GOT3 (cell line): ENCODE data around the gene PPID.
"Not testable (repeated sequence)": the region's sequence is repeated elsewhere in the genome, so short reads cannot be mapped to it uniquely, and the experiment has no call there.

ENCODE experiments used
- DNase-seq: peaks from one replicate; lab custom pipeline; 2025; ENCODE audit warnings: mixed read lengths; lab: John Stamatoyannopoulos, UW

Gene PPID

DNA sequence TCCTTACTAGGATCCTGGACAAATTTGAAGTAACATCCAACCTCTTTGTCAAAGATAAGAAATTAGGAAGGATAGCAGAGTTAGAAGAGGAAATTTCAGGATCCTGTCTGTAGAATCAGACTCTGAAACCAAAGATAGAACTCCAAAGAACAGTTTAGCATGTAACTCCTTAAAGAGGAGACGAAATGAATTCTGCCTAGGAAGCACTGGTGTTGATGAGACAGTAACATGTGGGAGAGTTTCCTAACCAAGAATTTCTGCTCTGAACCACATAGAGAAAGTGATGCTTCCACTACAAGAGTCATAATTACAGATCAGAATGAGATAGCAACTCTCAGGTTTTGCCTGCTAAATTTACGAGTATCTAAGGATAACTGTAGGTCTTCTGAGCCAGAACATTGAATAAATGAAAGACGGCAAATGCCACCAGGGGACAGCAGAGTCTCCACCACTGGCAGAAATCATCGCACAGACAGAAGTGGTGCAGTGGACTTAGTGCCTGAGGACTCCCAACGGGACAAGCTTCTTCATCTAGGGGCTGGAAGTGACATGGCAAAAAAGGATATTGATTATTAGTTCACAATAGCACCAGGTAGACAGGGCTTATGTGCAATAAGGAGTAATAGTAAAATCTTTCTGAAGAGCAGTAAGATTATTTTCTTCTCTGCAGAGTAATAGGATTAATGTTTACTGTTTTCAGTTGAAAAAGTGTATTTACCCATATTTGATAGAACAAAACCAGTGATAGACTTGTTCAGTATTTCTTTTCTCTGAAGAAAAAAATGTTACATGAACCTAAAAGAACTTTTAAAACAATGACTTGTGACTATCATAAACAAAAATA, 6.7 kb upstream of the PPID start:
- DNase-seq, result no peak

DNA sequence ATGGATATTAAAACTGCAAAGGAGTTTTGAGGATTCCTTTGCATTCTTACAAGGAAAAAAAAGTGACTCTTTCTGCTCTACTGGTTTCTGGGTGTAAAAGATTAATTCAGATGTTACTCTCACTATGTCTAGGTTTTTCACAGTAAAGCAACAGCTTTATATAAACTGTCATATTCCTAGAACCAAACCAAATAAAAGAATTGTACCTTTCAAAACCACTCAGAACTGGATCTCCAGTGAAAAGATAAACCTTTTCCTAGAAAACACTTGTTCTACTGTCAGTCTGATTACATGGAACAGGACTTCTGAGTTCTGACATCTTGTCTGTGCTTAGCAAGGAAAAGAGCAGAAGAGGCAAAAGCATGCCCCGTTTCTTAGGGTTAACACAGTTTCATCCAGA, 5.0 kb upstream of the PPID start:
- DNase-seq, result no peak

GRCh38 chr4:158726633-158727032, 3.4 kb upstream of the PPID start:
- no peak for DNase-seq

DNA sequence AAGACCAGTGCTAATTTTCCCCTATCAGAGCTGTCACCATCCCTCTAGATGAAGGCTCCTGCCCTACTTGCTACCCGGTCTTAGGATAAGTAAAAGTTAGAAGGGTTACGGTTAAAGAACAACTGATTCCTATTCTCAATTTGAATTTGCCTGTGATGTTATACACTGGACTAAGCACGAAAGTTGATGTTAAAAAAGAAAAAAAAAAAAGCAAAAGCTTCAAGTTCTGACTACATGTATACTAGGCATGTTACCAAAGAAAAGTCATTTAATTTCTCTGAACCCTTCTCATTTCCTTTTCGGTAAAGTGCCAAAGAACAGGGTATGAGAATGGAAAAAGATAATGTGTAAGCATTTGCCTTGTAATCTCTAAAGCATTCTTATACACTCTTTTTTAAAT, 1.4 kb upstream of the PPID start:
- no peak for DNase-seq

GRCh38 chr4:158722291-158722916, 792 bp downstream of the PPID start:
- no peak for DNase-seq

- DNase-seq, result no peak
Observed at GRCh38 chr4:158721680-158722079, 1.5 kb downstream of the PPID start.

DNA sequence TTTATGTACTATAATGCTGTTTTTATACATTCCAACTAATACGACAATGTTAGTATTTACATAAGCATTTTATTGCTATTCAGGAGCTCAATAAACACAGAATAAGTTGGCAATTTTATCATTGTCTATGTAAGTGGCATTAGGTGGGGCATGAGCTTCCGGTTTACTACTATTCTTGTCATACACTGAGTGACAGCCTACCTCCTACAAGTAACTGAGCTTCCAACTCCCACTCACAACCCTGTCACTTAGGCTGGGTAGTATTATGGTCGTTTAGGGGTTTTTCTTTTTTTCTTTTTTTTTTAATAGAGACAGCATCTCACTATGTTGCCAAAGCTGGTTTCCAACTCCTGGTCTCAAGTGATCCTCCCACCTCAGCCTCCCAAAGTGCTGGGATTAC, 7.4 kb downstream of the PPID start:
- DNase-seq, result no peak

DNA sequence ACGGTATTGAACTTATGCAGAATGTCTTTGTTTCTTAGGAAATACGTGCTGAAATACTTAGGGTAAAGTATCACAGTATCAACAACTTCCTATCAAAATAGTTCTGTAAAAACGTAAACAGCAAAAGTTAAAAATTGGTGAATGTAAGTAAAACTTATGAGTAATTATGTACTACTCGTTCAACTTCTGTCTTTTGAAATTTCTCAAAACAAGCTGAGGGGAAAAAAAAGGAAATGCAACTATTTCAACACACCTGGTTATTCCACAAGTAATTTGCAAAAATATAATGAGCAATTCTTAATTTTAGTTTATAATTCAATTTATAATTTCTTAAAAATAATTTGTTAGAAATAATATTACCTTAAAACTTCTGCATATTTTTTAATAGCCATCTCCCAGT, 8.3 kb downstream of the PPID start:
- no peak for DNase-seq

GRCh38 chr4:158712622-158713021, 10.6 kb downstream of the PPID start:
- not testable (repeated sequence) for DNase-seq

GRCh38 chr4:158710814-158711213, 12.4 kb downstream of the PPID start:
- DNase-seq, result no peak

DNA sequence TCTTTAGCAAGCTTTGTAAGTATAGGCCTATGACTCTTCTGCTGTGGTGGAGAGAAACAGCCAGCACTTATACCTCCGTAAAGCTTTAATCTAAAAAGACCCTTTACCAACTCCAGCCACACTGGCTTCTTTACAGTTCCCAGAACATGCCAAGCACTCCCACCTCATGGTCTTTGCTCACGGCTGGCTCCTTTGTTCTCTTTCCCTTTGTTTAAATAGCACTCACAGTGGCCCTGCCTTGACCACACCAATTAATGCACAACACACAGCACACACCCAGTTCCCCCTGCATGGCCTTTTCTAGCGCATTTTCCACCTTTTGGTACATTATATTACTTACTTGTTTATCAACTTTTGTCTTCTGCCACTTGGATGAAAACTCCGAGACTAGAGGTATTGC, 18.9 kb downstream of the PPID start:
- DNase-seq, result no peak

GRCh38 chr4:158688813-158689212, 34.4 kb downstream of the PPID start:
- DNase-seq, result no peak

DNA sequence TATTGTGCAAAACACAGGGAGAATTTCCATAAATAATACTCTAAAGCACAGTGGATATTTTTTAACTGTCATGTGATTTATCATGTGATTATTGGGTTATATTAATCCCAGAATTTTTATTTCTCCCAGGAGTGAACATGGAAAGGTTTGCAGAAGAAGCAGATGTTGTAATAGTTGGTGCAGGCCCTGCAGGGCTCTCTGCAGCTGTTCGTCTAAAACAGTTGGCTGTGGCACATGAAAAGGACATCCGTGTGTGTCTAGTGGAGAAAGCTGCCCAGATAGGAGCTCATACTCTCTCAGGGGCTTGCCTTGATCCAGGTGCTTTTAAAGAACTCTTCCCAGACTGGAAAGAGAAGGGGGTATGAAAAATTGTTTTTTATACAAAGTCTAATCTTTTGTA, 41.1 kb downstream of the PPID start:
- no peak for DNase-seq

DNA sequence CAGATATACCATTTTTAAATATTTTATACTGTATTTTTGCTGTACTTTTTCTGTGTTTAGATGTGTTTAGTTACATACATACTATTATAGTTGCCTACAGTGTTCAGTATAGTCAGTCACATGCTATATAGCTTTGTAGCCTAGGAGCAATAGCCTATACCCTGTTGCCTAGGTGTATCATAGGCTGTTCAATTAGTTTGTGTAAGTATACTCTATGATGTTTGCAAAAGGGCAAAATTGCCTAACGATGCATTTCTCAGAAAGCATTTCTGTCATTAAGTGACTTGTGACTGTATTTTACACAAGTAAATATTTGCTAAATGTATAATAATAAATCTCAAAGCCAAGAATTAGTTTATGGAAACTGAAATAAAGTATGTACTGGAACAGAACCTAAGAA, 41.6 kb downstream of the PPID start:
- no peak for DNase-seq

DNA sequence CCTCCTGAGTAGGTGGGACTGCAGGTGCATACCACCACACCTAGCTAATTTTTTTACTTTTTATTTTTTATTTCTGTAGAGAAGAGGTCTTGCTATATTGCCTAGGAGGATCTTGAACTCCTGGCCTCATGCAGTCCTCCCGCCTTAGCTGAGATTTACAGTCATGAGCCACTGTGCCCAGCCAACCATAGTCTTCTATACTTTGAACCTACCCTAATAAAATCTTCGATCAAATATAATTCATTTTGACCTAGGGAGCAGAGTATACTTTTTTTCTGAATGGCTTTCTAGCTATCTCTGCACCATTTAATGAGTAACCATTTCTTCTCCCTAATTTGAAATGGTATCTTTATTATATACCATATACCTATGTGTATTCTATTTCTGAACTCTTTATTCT, 44.4 kb downstream of the PPID start:
- no peak for DNase-seq

DNA sequence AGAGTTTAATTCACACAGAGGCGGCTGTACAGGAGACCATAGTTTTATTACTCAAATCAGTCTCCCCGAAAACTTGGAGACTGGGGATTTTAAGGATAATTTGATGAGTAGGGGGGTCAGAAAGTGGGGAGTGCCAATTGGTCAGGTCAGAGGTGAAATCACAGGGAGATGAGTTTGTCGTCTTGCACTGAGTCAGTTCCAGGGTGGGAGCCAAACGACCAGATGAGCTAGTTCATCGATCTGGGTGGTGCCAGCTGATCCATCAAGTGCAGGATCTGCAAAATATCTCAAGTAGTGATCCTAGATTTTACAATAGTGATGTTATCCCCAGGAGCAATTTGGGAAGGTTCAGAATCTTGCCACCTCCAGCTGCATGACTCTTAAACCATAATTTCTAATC, 47.1 kb downstream of the PPID start:
- DNase-seq, result no peak

- DNase-seq, result no peak
Observed at GRCh38 chr4:158673633-158674032, 49.6 kb downstream of the PPID start.

GRCh38 chr4:158671915-158672806, 51.0 kb downstream of the PPID start, which contains the start of gene ETFDH:
Gene ETFDH, plus strand, starts transcription at chr4:158672296. Its CDS starts 161 bp downstream, at chr4:158672457.
- DNase-seq, result peak; percentile 86

DNA sequence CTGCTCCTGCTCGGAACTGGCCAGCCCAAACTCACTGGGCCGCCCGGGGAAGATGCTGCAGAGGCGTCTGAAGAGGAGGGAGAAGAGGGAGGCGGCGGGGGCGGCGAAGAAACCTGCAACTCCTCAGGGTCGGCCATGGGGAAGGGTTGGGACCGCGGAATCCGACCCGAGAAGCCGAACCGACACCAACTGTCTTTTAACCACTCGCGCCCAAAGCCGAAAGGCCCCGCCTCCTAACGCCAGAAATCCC, 51.6 kb downstream of the PPID start, which contains the start of gene C4orf46:
TSS of gene C4orf46 (minus strand) at position 223 of the 250 bp plus-strand sequence. CDS start at position 137, 86 bp downstream.
- no peak for DNase-seq

GRCh38 chr4:158670975-158671664, 52.1 kb downstream of the PPID start:
- DNase-seq, result no peak

DNA sequence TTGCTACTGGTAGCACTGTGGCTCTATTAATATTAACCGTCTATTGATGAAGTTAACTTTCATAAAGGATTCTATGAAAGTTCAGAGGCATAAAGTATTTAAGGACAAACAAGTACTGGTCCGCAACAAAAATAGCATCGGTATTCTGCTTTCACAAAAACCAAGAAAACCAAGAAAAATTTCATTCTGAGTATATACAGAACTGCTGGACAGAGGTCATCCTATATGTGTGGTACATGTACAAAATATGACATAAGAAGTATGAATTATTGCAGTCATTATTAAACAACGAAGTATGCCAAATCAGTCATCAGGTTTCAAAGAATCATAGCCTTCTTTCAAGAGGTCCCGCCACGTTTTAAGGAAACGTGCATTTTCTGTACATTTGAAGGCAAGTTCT, 53.9 kb downstream of the PPID start:
- DNase-seq, result no peak

DNA sequence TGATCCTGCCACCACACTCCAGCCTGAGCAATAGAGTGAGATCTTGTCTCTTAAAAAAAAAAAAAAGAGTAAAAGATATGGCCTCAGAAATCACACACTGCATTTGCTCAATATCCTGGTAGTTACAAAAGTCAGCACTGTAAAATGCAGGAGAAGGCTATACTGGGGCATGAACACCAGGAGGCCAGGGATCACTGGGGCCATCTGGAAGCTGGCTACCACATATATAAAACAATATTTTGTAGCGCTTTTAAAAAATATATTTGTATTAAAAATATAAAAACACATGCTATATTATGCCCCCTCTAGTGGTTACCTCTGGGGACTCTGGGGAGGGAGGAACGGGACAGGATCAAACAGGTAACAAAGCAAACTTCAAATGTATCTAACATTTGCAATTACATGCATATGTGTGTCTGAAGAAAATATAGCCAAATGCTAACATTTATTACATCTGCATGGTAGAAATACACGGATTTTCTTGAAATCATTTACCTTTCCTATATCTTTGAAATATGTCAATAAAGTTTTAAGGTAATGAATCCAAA, 55.5 kb downstream of the PPID start:
- DNase-seq, result no peak
